Right renal pelvis (tissue), 4 donors: ENCODE results near the gene KDM6B. TPM values are rescaled to one million over a fixed set of nuclear protein-coding genes. Genes with fewer than 3 reads are reported as not detected.

Source experiments
- DNase-seq, 4 donors: peaks; one replicate each; pipeline ENCODE4 v3.0.0-alpha.2; 2013; ENCODE audit warnings: low read depth in 4 of 4, low spot score in 3 of 4, missing footprints in 1 of 4
- polyA plus RNA-seq, 4 donors: library from polyadenylated mRNA; unstranded; fragments of 120-200 nt; gene quantifications; one replicate each; pipeline ENCODE4 v1.2.1, GENCODE V29; 2013; ENCODE audit not compliant: insufficient read length in 4 of 4

KDM6B gene
- polyA plus RNA-seq, 4 donors: 21.8 to 28.1 (median 22.8) TPM

GRCh38 chr17:7873051-7873450, 39.0 kb downstream of the KDM6B start:
- no peak for DNase-seq

GRCh38 chr17:7875804-7876370, 41.9 kb downstream of the KDM6B start:
- DNase-seq: no peak

- DNase-seq: no peak
Measured at GRCh38 chr17:7878234-7878633, 44.2 kb downstream of the KDM6B start.

GRCh38 chr17:7880076-7880868, 46.3 kb downstream of the KDM6B start:
- DNase-seq: no peak

GRCh38 chr17:7881276-7882054, 47.4 kb downstream of the KDM6B start:
- no peak for DNase-seq

GRCh38 chr17:7882068-7882467, 48.1 kb downstream of the KDM6B start:
- no peak for DNase-seq

- DNase-seq: no peak
Measured at GRCh38 chr17:7882629-7883028, 48.6 kb downstream of the KDM6B start.

Other genes starting within 250 kb of the KDM6B start
- gene SOX15, start 244.1 kb upstream of the KDM6B start, polyA plus RNA-seq: 1 to 10 TPM; 3.3 to 4.3 (median 4.0) TPM
- gene FXR2, start 219.3 kb upstream of the KDM6B start, polyA plus RNA-seq: 10 to 100 TPM; 46.5 to 54.2 (median 46.9) TPM
- gene SAT2, start 206.4 kb upstream of the KDM6B start, polyA plus RNA-seq: 100 to 1,000 TPM; 124 to 145 (median 139) TPM
- 1 to 10 TPM; 3.5 to 5.7 (median 4.0) TPM for gene SHBG, start 204.1 kb upstream of the KDM6B start, polyA plus RNA-seq
- gene ATP1B2, start 183.3 kb upstream of the KDM6B start, polyA plus RNA-seq: 10 to 100 TPM; 18.6 to 26.1 (median 21.2) TPM
- 10 to 100 TPM; 69.4 to 74.4 (median 70.7) TPM for gene TP53, start 146.7 kb upstream of the KDM6B start, polyA plus RNA-seq
- gene WRAP53, start 145.7 kb upstream of the KDM6B start, polyA plus RNA-seq: 10 to 100 TPM; 12.7 to 16.3 (median 14.2) TPM
- gene EFNB3, start 129.0 kb upstream of the KDM6B start, polyA plus RNA-seq: 10 to 100 TPM; 19.0 to 29.4 (median 23.6) TPM
- gene DNAH2, start 116.5 kb upstream of the KDM6B start, polyA plus RNA-seq: under 1 TPM; 0.28 to 0.45 (median 0.37) TPM
- 10 to 100 TPM; 24.2 to 29.6 (median 28.4) TPM for gene TMEM88, start 20.8 kb downstream of the KDM6B start, polyA plus RNA-seq
- gene NAA38, start 23.3 kb downstream of the KDM6B start, polyA plus RNA-seq: 100 to 1,000 TPM in 1 of 4 donors, 10 to 100 TPM in 3; 74.9 to 109 (median 81.6) TPM
- gene CYB5D1, start 23.8 kb downstream of the KDM6B start, polyA plus RNA-seq: 10 to 100 TPM; 21.7 to 26.4 (median 24.3) TPM
- gene CHD3, start 54.6 kb downstream of the KDM6B start, polyA plus RNA-seq: 100 to 1,000 TPM; 149 to 161 (median 157) TPM
- 1 to 10 TPM; 4.4 to 5.7 (median 4.6) TPM for gene RNF227, start 82.1 kb downstream of the KDM6B start, polyA plus RNA-seq
- gene KCNAB3, start 95.6 kb downstream of the KDM6B start, polyA plus RNA-seq: 10 to 100 TPM in 2 of 4 donors, 1 to 10 TPM in 2; 9.6 to 11.5 (median 10.4) TPM
- 100 to 1,000 TPM; 129 to 157 (median 142) TPM for gene TRAPPC1, start 97.7 kb downstream of the KDM6B start, polyA plus RNA-seq
- gene CNTROB, start 98.0 kb downstream of the KDM6B start, polyA plus RNA-seq: 10 to 100 TPM; 47.3 to 56.2 (median 54.1) TPM
- gene GUCY2D, start 168.4 kb downstream of the KDM6B start, polyA plus RNA-seq: under 1 TPM in 3 of 4 donors, not detected in 1; 0.35 to 0.56 (median 0.37) TPM
- 1 to 10 TPM in 3 of 4 donors, under 1 TPM in 1; 0.91 to 1.9 (median 1.3) TPM for gene ALOX15B, start 204.8 kb downstream of the KDM6B start, polyA plus RNA-seq